T-helper 1 cell treated with Interleukin-12 subunit alpha and Interleukin-12 subunit beta and Interleukin-4 antibody, amounts not matched to agents 30 ng/mL and 1 ng/mL, for 36 hours (primary cell): ENCODE measurements around the gene PRLR. TPM values are rescaled to one million over a fixed set of nuclear protein-coding genes. Genes with fewer than 3 reads are reported as not detected.
"Not testable (repeated sequence)": the region's sequence is repeated elsewhere in the genome, so short reads cannot be mapped to it uniquely, and the experiment has no call there.

ENCODE experiments used
- intact Hi-C: fragments of 100-400 bp; cut with micrococcal nuclease; formaldehyde crosslinking; loops from one replicate; pipeline ENCODE4 v1.15.1; 2024
- total RNA-seq: library from RNA; stranded (reverse); gene quantifications from 2 replicates; pipeline ENCODE4 v1.2.3, GENCODE V29; 2022

The PRLR gene
- total RNA-seq, 1 donor from 2014 or later = not detected

GRCh38 chr5:35129921-35130485 lies 100.3 kb downstream of the PRLR start:
- intact Hi-C loops = no loop called here

GRCh38 chr5:35129276-35129675 lies 101.0 kb downstream of the PRLR start:
- intact Hi-C loops = no loop called here

- intact Hi-C loops = no loop called here
These were observed 103.3 kb downstream of the PRLR start for GRCh38 chr5:35127006-35127405.

- intact Hi-C loops = no loop called here
These were observed 104.5 kb downstream of the PRLR start for GRCh38 chr5:35125746-35126145.

GRCh38 chr5:35124932-35125331 lies 105.4 kb downstream of the PRLR start:
- intact Hi-C loops = no loop called here

GRCh38 chr5:35122819-35123218 lies 107.5 kb downstream of the PRLR start:
- intact Hi-C loops = no loop called here

- intact Hi-C loops = no loop called here
These were observed 109.6 kb downstream of the PRLR start for GRCh38 chr5:35120715-35121114.

- intact Hi-C loops = no loop called here
These were observed 112.3 kb downstream of the PRLR start for GRCh38 chr5:35117967-35118366.

- intact Hi-C loops = no loop called here
These were observed 114.4 kb downstream of the PRLR start for GRCh38 chr5:35115920-35116319.

- intact Hi-C loops = no loop called here
These were observed 115.6 kb downstream of the PRLR start for GRCh38 chr5:35114698-35115097.

- intact Hi-C loops = no loop called here
These were observed 118.0 kb downstream of the PRLR start for GRCh38 chr5:35112300-35112699.

- intact Hi-C loops = not testable (repeated sequence)
These were observed 125.7 kb downstream of the PRLR start for GRCh38 chr5:35104550-35104949.

GRCh38 chr5:35103637-35104299 lies 126.5 kb downstream of the PRLR start:
- intact Hi-C loops = no loop called here

GRCh38 chr5:35101720-35102119 lies 128.6 kb downstream of the PRLR start:
- intact Hi-C loops = not testable (repeated sequence)

- intact Hi-C loops = no loop called here
These were observed 129.3 kb downstream of the PRLR start for GRCh38 chr5:35101016-35101415.

- intact Hi-C loops = no loop called here
These were observed 132.1 kb downstream of the PRLR start for GRCh38 chr5:35098214-35098613.

GRCh38 chr5:35096932-35097331 lies 133.4 kb downstream of the PRLR start:
- intact Hi-C loops = no loop called here

GRCh38 chr5:35096216-35096615 lies 134.1 kb downstream of the PRLR start:
- intact Hi-C loops = no loop called here

GRCh38 chr5:35095366-35095765 lies 134.9 kb downstream of the PRLR start:
- intact Hi-C loops = no loop called here

- intact Hi-C loops = no loop called here
These were observed 135.3 kb downstream of the PRLR start for GRCh38 chr5:35094948-35095347.

- intact Hi-C loops = no loop called here
These were observed 137.6 kb downstream of the PRLR start for GRCh38 chr5:35092703-35093102.

- intact Hi-C loops = no loop called here
These were observed 138.6 kb downstream of the PRLR start for GRCh38 chr5:35091704-35092103.
